Activated CD8-positive, alpha-beta memory T cell treated with anti-CD3 and anti-CD28 coated beads, Interleukin-2, amount 10 ng/mL, durations not matched to agents 7 days and 5 days (primary cell): ENCODE results near the gene FRAS1. TPM values are rescaled to one million over a fixed set of nuclear protein-coding genes. Genes with fewer than 3 reads are reported as not detected.
"Not testable (repeated sequence)": the region's sequence is repeated elsewhere in the genome, so short reads cannot be mapped to it uniquely, and the experiment has no call there.

ENCODE experiments used
- ATAC-seq: fragments of 150-1000 bp; cut with Tn5 transposase; one replicate; pipeline ENCODE4 v1.10.0; 2021; ENCODE audit warnings: moderate library complexity
- CTCF ChIA-PET: fragments of 350-600 bp; sonication (Branson Sonifier 250); formaldehyde crosslinking; loops from one replicate; lab custom pipeline; 2021; ENCODE audit warnings: antibody characterized with exemption; lab: Charles Lee
- DNase-seq: peaks from one replicate; pipeline ENCODE4 v3.0.0-alpha.2; 2020
- H3K27ac Mint-ChIP-seq: one replicate; pipeline ENCODE4 v1.8.0; 2021; ENCODE audit warnings: mild to moderate bottlenecking, mixed read lengths
- H3K27me3 Mint-ChIP-seq: one replicate; pipeline ENCODE4 v1.8.0; 2021; ENCODE audit warnings: mixed read lengths
- H3K36me3 Mint-ChIP-seq: one replicate; pipeline ENCODE4 v1.8.0; 2021; ENCODE audit warnings: mild to moderate bottlenecking, mixed read lengths
- H3K4me1 Mint-ChIP-seq: one replicate; pipeline ENCODE4 v1.8.0; 2021; ENCODE audit warnings: mixed read lengths
- H3K4me3 Mint-ChIP-seq: one replicate; pipeline ENCODE4 v1.8.0; 2021; ENCODE audit warnings: mild to moderate bottlenecking, moderate library complexity, mixed read lengths
- H3K9me3 Mint-ChIP-seq: one replicate; pipeline ENCODE4 v1.8.0; 2022; ENCODE audit warnings: low read depth, mixed read lengths
- total RNA-seq, 2 experiments: library from RNA; stranded (reverse); gene quantifications; one replicate each; pipeline ENCODE4 v1.2.3, GENCODE V29; 2021

The FRAS1 gene
- total RNA-seq, 2 experiments from 2014 or later: 0.05 TPM; not detected in 1

DNA sequence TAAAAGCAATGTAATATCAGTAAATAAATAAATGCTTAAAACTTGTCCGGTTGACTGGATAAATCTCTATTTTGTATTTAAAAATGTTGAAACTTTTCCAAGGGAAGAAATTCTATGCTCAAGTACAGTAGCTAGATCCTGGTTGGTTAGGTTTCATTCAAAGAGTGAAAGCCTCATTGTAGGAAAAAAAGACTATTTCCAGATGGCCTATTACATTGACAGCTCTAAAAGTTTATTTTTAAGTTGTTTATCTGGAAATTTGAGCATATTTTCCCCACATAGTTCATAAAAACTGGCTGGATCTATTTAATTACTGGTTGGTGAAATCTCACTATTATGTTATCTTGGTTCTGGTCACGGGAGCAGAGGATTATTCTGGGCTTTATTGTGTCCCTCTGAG lies 38.0 kb downstream of the FRAS1 start:
- Mint-ChIP-seq H3K36me3 (no peaks in the 10 kb centered on the region), H3K4me1 (no peaks in the 10 kb centered on the region), H3K27me3 (peaks cover 4% of the 10 kb centered on the region), H3K27ac (no peak overlapping the region), H3K4me3 (no peak overlapping the region), H3K9me3 (no peaks in the 10 kb centered on the region)
- CTCF ChIA-PET: no interaction called here
- ATAC-seq: no peak
- DNase-seq: no peak

DNA sequence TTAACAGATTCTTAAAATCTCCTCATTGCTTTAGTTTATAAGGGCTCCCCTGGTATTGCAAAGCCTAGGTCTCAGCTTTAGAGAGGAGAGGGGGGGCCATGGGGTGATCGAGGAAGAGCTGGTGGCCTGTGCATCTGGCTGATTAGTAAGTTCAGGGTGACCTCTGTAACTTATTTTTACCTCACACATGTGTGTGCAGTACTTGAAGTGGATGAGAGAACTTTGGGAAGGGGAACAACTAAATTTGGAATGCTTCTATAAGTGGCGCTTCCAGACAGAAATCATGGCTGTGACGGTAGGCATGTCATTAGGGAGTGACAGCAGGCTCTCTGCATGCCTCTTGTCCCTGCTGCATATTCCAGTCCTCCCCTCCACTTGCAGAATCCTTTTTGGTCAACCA lies 41.9 kb downstream of the FRAS1 start:
- no peaks in the 10 kb centered on the region for H3K36me3 Mint-ChIP-seq
- peaks cover 4% of the 10 kb centered on the region for H3K27me3 Mint-ChIP-seq
- no peaks in the 10 kb centered on the region for H3K4me1 Mint-ChIP-seq
- H3K4me3 Mint-ChIP-seq: no peak overlapping the region
- H3K27ac Mint-ChIP-seq: no peak overlapping the region
- H3K9me3 Mint-ChIP-seq: no peaks in the 10 kb centered on the region
- DNase-seq (no peak), ATAC-seq (no peak)
- CTCF ChIA-PET: no interaction called here

DNA sequence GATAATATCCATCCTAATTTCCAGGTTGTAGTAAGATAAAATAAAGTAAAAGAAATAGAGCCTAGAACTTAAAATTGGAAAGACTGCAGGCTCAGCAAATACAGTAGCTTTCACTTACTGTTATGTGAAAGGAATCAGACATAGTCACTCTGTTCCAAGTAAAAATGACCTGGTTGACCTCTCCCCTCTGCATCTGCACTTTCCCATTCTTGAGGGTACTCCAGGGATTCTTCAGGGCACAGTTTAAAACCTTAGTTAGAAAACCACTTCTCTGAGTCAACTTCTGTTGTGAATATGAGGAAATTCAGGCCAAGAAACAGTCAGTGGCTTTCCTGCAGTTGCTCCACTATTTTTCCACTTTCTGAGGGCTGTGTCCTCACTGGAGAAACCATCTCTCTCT lies 42.9 kb downstream of the FRAS1 start:
- Mint-ChIP-seq H3K9me3 (no peaks in the 10 kb centered on the region), H3K4me3 (no peak overlapping the region), H3K4me1 (no peaks in the 10 kb centered on the region), H3K27ac (no peak overlapping the region), H3K27me3 (peaks cover 4% of the 10 kb centered on the region), H3K36me3 (no peaks in the 10 kb centered on the region)
- DNase-seq (no peak), ATAC-seq (no peak)
- CTCF ChIA-PET: interaction anchor here (1.3 kb wide), 1 partner anchor 140 kb away, joined by 4 read pairs; no protein-coding TSS in a partner anchor

DNA sequence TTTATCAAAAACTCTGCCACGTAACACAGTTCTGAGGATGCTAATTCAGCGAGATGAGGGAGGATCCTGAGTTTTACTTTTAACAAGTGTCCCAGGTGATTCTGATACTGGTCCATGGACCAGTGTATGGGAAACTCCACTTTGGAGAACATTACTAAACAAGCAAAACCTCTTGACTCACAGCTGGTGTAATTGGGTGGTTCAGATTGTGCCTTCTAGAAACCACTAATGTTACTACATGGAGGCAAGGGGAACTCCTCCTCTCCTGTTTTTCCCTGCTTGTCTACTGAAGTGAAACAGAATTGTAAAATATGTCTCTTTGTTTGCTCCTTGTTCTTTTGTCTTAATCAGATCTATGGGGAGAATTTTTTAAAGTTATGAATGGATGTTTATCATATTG lies 62.6 kb downstream of the FRAS1 start:
- CTCF ChIA-PET: no interaction called here
- no peaks in the 10 kb centered on the region for H3K4me1 Mint-ChIP-seq
- no peak overlapping the region for H3K27ac Mint-ChIP-seq
- H3K4me3 Mint-ChIP-seq: no peak overlapping the region
- H3K27me3 Mint-ChIP-seq: no peaks in the 10 kb centered on the region
- no peaks in the 10 kb centered on the region for H3K9me3 Mint-ChIP-seq
- no peak for ATAC-seq
- DNase-seq: no peak
- no peaks in the 10 kb centered on the region for H3K36me3 Mint-ChIP-seq

DNA sequence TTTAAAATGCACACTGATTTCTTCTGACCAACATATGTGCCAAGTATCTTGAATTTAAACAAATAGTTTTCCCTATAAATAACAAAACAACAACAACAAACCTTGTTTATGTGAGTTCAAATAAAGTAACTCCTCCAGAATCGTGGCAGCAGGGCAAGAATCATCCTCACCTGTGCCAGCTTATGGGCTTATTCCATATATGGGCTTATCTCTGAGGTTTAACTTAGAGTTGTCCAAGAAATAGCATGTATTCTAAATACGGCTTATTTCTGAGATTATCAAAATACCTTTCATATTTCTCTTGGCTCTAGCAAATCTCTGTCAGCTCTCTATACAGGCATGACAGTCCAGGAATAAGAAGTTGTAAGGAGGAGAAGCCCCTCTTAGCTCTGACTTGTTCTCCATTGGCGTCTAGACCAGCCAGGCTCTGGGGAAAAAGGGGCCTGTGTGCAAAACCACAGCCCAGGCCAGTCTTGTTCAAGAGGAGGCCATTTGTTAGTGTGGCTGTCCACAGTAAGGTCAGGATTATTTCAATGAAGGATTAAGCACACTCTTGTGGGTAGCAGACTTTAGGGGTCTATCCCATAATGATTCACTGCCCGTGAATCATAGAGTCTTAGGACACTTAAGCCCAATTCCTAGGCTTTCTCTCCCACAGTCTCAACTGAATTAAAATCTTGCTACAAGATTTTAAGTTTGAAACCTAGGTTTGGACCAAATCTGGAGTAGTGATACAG lies 63.2 kb downstream of the FRAS1 start:
- CTCF ChIA-PET: no interaction called here
- Mint-ChIP-seq H3K9me3 (no peaks in the 10 kb centered on the region), H3K27ac (no peak overlapping the region), H3K4me1 (no peaks in the 10 kb centered on the region), H3K36me3 (no peaks in the 10 kb centered on the region), H3K27me3 (no peaks in the 10 kb centered on the region), H3K4me3 (no peak overlapping the region)
- no peak for ATAC-seq
- DNase-seq: no peak

DNA sequence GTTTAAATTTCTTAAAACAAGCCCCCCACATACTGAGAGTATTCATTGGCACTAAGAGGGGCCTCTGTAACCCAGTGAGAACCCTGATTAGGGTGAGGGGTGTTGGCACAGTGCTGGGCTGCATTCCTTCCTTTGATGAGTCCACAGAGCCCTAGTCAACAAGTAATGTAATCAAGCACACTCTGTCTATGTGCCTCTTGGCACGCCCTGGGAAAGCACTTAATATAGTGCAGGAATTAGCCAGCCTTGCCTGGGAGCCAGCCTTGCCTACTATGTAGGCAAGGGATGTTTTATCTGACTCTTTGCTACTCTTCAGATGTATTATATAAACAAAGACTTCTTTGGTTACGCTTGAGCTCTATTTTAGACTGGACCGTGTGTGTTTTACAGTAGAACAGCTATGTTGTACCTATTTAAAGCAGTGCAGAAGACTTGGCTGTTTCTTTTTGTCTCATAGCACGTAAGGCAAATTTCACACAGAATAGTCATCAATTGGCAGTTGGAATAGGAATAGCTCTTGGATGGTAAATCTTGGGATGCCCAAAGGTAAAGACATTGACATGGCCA lies 64.3 kb downstream of the FRAS1 start:
- CTCF ChIA-PET: no interaction called here
- Mint-ChIP-seq H3K4me1 (no peaks in the 10 kb centered on the region), H3K4me3 (no peak overlapping the region), H3K9me3 (no peaks in the 10 kb centered on the region), H3K36me3 (no peaks in the 10 kb centered on the region), H3K27ac (no peak overlapping the region), H3K27me3 (no peaks in the 10 kb centered on the region)
- DNase-seq (no peak), ATAC-seq (no peak)

DNA sequence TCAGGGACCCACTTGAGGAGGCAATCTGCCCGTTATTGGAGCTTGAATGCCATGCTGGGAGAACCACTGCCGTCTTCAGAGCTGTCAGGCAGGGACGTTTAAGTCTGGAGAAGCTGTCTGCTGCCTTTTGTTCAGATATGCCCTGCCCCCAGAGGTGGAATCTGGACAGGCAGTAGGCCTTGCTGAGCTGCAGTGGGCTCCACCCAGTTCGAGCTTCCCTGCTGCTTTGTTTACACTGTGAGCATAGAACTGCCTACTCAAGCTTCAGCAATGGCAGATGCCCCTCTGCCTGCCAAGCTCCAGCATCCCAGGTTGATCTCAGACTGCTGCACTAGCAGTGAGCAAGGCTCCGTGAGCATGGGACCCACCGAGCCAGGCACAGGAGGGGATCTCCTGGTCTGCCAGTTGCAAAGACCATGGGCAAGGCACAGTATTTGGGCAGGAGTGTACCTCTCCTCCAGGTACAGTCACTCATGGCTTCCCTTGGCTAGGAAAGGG lies 68.8 kb downstream of the FRAS1 start:
- DNase-seq, H3K27ac Mint-ChIP-seq, H3K36me3 Mint-ChIP-seq, H3K27me3 Mint-ChIP-seq, H3K4me3 Mint-ChIP-seq, ATAC-seq, H3K4me1 Mint-ChIP-seq, H3K9me3 Mint-ChIP-seq, CTCF ChIA-PET: not testable (repeated sequence)

DNA sequence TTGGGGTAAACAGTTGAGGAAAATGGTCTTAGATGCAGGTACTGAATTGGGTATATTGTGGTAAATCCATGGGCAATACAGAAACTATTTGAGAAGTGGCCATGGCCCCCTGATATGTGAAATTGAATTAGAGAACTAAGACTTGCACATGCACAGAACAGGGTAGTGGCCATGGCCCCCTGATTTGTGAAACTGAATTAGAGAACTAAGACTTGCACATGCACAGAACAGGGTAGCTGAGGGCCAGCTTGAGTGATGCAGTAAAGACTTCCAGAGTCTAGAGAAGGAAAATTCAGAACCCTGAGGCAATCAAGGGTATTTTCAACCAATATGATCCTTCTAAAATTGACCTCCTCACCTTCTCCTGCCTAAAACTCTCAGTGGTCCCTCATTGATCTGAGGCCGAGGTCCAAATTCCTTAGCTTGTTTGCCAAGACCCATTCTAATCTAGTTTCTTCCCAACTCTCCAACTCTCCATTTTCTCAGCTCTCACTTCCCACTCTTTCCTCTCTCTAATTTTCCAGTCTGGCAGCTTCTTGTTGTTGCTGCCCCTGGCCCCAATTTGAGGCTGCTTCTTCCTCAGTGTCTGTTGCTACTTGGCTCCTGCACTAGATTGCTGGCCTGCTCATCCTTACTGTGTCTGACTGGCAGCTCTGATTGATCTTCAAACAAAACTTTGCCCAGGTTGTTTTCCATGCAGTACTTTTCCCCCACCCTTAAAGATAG lies 72.4 kb downstream of the FRAS1 start:
- no peaks in the 10 kb centered on the region for H3K4me1 Mint-ChIP-seq

DNA sequence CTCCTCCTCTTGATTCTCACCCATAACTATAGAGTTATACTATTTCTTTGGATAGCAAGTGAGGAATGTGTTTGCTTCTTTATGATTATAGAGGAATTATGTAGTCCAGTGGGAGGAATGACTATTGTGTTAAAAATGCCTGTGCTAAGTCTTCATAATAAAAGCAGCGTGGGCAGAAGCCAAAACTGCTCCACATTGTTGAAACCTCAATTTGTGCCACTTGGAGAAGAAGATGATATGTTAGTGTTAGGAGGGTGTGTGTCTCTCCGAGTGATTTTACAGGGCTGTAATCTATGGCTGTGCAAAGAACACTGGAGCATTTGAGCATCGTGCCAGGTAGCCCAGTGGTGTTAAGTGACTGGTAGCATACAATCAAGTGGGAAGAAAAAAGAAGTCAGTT lies 74.3 kb downstream of the FRAS1 start:
- Mint-ChIP-seq H3K9me3 (no peaks in the 10 kb centered on the region), H3K36me3 (no peaks in the 10 kb centered on the region), H3K4me3 (no peak overlapping the region), H3K27ac (no peak overlapping the region), H3K27me3 (peaks cover 9% of the 10 kb centered on the region), H3K4me1 (no peaks in the 10 kb centered on the region)
- CTCF ChIA-PET: no interaction called here
- DNase-seq (no peak), ATAC-seq (no peak)

More for the DNA sequence above, 72.4 kb downstream of the FRAS1 start:
- H3K27ac Mint-ChIP-seq: no peak overlapping the region
- no peak overlapping the region for H3K4me3 Mint-ChIP-seq
- H3K9me3 Mint-ChIP-seq: no peaks in the 10 kb centered on the region
- peaks cover 2% of the 10 kb centered on the region for H3K27me3 Mint-ChIP-seq
- CTCF ChIA-PET: no interaction called here
- H3K36me3 Mint-ChIP-seq: no peaks in the 10 kb centered on the region
- DNase-seq (no peak), ATAC-seq (no peak)

DNA sequence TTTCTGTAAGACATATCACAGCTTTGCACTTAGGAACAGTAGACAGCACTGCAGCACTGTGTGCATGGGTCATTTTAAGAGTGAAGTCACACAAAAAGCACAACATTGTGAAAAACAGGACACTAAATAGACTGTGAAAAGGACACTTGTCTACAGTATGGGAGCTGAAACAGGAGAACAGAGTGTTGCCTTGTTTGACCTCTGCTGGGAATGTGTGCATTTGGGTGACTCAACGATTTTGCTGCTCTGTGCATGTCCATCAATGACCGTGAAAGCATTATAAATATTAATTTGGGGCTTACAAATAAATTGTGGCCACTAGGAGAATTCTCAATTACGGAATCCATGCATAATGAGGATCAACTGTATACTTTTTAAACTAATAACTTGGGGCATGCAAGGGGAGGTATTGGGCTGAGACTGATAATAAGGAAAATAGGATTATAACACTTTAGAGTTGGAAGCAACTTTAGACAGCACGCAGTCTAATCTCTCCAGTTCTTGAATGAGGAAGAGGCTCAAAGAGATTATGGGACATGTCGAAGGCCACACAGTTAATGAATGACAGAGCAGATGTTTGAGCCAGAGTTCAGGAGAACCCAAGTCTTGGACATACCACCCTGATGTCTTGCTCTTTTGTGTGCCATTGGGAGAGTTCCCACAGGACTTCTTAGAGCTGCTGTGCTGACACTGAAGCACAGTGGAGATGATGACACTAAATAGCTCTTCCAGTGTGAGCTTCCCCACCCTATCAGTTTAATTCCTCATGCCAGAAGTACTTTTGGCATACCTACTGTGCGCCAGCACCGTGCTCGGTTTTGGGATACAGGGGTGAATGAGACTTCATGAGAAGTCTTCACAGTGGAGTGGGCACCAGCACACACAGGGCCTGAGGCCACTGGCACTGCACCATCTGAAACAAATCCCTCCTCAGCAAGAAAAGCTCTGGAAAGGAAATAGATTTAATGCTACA lies 79.3 kb downstream of the FRAS1 start:
- Mint-ChIP-seq H3K4me3 (no peak overlapping the region), H3K27me3 (peaks cover 9% of the 10 kb centered on the region), H3K36me3 (no peaks in the 10 kb centered on the region), H3K4me1 (no peaks in the 10 kb centered on the region), H3K27ac (no peak overlapping the region), H3K9me3 (no peaks in the 10 kb centered on the region)
- DNase-seq (no peak), ATAC-seq (no peak)
- CTCF ChIA-PET: no interaction called here

DNA sequence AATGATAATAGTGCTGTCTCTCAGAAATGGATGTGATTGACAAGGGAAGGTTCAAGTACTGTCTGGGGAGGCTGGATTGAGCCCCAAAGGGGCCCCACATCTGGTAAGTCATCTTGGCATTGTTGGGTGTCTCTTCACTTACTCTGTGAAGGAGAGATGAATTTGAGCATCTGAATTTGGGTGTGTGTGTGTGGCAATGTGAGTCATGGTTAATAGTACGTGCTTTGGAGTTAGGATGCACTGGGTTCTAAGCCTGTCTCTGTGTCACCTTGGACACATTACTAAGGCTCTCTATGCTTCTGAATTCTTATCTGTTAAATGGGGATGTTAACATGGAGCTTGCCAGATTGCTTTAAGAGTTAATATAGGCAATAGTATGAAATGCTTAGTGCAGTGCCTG lies 80.4 kb downstream of the FRAS1 start:
- Mint-ChIP-seq H3K9me3 (no peaks in the 10 kb centered on the region), H3K27me3 (peaks cover 9% of the 10 kb centered on the region), H3K4me1 (no peaks in the 10 kb centered on the region), H3K4me3 (no peak overlapping the region), H3K36me3 (no peaks in the 10 kb centered on the region), H3K27ac (no peak overlapping the region)
- CTCF ChIA-PET: no interaction called here
- ATAC-seq (no peak), DNase-seq (no peak)

DNA sequence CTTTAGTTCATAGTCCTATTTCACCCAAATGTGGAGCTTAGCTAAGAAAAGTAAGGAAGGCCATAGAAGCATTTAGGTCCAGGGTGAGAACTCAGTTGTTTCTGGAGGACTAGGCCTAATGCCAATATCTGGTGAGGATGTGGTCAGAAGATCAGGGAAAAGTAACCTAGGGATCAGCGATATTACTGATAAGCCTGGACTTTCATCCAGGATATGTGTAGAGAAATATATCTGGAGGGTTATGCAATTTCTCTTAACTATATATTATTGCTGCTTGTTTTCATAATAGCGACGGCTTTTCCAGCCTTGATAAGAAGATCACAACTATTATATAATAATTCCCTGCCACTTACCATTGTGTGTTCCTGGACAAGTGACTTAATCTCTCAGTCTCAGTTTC lies 81.1 kb downstream of the FRAS1 start:
- Mint-ChIP-seq H3K36me3 (no peaks in the 10 kb centered on the region), H3K27ac (no peak overlapping the region), H3K9me3 (no peaks in the 10 kb centered on the region), H3K27me3 (peaks cover 7% of the 10 kb centered on the region), H3K4me1 (no peaks in the 10 kb centered on the region), H3K4me3 (no peak overlapping the region)
- DNase-seq: no peak
- no peak for ATAC-seq
- CTCF ChIA-PET: no interaction called here

DNA sequence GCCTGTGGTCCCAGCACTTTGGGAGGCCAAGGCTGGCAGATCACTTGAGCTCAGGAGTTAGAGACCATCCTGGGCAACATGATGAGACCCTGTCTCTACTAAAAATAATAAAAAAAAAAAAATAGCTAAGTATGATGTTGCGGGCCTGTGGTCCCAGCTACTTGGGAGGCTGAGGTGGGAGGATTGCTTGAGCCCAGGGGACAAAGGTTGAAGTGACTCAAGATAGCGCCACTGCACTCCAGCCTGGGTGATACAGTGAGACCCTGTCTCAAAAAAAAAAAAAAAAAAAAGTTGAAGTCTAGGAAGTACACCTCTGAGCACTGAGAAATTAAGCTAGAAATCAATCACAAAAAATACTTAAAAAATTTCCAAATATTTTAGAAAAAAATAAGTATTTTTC lies 86.5 kb downstream of the FRAS1 start:
- CTCF ChIA-PET: no interaction called here
- Mint-ChIP-seq H3K4me3 (no peak overlapping the region), H3K27me3 (peaks cover 14% of the 10 kb centered on the region), H3K36me3 (no peaks in the 10 kb centered on the region), H3K27ac (no peak overlapping the region), H3K4me1 (no peaks in the 10 kb centered on the region), H3K9me3 (no peaks in the 10 kb centered on the region)
- ATAC-seq (no peak), DNase-seq (no peak)
